Suprapubic skin (tissue), 4 donors: ENCODE results near the gene TMPRSS11F.
"Not testable (repeated sequence)": the region's sequence is repeated elsewhere in the genome, so short reads cannot be mapped to it uniquely, and the experiment has no call there.

Experiments used
- CTCF ChIP-seq, 2 donors: fragments of 200-600 bp in 1 of 2; fragments of 450-650 bp in 1 of 2; sonication (generic) in 1 of 2; IDR thresholded peaks; one replicate each; pipeline ENCODE4 v1.5.1; 2016 to 2019; ENCODE audit warnings: antibody characterized with exemption in 2 of 2, mild to moderate bottlenecking in 1 of 2, moderate library complexity in 1 of 2
- EP300 ChIP-seq: sonication (generic); formaldehyde crosslinking; IDR thresholded peaks from one replicate; pipeline ENCODE4 v1.6.1; 2017; ENCODE audit warnings: antibody characterized with exemption
- POLR2A ChIP-seq, 2 donors: fragments of 450-650 bp; IDR thresholded peaks; one replicate each; pipeline ENCODE4 v1.6.1; 2017; ENCODE audit warnings: antibody characterized with exemption in 2 of 2, mild to moderate bottlenecking in 2 of 2, moderate library complexity in 2 of 2
- POLR2AphosphoS5 ChIP-seq, 3 donors: sonication (generic); formaldehyde crosslinking; IDR thresholded peaks; one replicate each; pipeline ENCODE4 v1.6.1; 2017; ENCODE audit warnings: antibody characterized with exemption in 3 of 3

DNA sequence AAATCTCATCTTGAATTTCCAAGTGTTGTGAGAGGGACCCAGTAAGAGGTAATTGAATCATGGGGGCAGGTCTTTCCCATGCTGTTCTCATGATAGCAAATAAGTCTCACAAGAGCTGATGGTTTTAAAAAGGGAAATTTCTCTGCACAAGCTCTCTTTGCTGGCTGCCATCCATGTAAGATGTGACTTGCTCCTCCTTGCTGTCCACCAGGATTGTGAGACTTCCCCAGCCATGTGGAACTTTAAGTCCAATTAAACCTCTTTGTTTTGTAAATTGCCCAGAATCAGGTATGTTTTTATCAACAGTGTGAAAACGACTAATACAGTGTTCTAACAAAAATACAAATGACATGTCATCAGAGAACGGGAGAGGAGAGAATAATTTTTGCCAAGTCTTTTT is 44.7 kb upstream of the TMPRSS11F start:
- not testable (repeated sequence) for TF ChIP-seq CTCF (IDR thresholded peaks at IDR 0.05); EP300; POLR2A (IDR thresholded peaks at IDR 0.05); POLR2AphosphoS5 (IDR thresholded peaks at IDR 0.05)
